BE2C (cell line): ENCODE results near the gene CRYM.
"Not testable (repeated sequence)": the region's sequence is repeated elsewhere in the genome, so short reads cannot be mapped to it uniquely, and the experiment has no call there.

Source experiments
- DNase-seq: peaks from one replicate; pipeline ENCODE4 v3.0.0-alpha.2; 2020
- H3K27me3 ChIP-seq: fragments of 250-450 bp; sonication (Bioruptor Pico); 2 replicates; pipeline ENCODE4 v1.5.1; 2020; ENCODE audit warnings: mild to moderate bottlenecking
- H3K36me3 ChIP-seq: fragments of 250-450 bp; sonication (Bioruptor Pico); 2 replicates; pipeline ENCODE4 v1.5.1; 2020; ENCODE audit warnings: mild to moderate bottlenecking
- H3K4me1 ChIP-seq: fragments of 250-450 bp; sonication (Bioruptor Pico); 2 replicates; pipeline ENCODE4 v1.5.1; 2020
- H3K4me3 ChIP-seq: 2 replicates; pipeline ENCODE4 v1.5.1; 2011; ENCODE audit warnings: low read depth, low read length
- H3K9me3 ChIP-seq: fragments of 250-450 bp; sonication (Bioruptor Pico); 2 replicates; pipeline ENCODE4 v1.5.1; 2020
- TF ChIP-seq, protein P1 (sequence below): IDR thresholded peaks from 2 replicates; pipeline ENCODE4 v1.5.1; 2012; ENCODE audit warnings: mild to moderate bottlenecking, low read depth, low read length

The CRYM gene

DNA sequence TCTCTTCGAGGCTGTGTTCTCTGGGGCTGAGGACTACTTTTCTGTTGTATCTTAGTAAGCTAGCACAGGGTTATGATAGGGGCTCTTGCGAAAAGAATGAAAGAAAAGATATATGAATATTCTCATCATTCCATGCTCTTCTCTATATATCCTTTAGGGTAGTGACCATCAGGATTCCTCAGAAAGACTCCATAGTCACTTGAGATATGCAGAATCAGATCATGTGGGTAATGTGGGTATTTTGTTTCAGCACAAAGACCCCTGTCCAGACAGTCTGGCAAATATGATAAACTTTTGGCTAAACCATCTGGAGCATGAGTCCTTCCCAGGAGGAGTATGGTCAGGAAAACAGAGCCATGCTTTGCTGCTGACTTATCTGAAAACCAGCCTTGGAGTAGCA, 21.5 kb downstream of the CRYM start:
- Histone ChIP-seq H3K9me3 (no peaks in the 10 kb centered on the region), H3K4me3 (no peak overlapping the region), H3K4me1 (no peaks in the 10 kb centered on the region), H3K27me3 (no peaks in the 10 kb centered on the region; the same call in 1 of the 2 replicates), H3K36me3 (no peaks in the 10 kb centered on the region)
- no peak for DNase-seq
- TF ChIP-seq, protein P1, sequence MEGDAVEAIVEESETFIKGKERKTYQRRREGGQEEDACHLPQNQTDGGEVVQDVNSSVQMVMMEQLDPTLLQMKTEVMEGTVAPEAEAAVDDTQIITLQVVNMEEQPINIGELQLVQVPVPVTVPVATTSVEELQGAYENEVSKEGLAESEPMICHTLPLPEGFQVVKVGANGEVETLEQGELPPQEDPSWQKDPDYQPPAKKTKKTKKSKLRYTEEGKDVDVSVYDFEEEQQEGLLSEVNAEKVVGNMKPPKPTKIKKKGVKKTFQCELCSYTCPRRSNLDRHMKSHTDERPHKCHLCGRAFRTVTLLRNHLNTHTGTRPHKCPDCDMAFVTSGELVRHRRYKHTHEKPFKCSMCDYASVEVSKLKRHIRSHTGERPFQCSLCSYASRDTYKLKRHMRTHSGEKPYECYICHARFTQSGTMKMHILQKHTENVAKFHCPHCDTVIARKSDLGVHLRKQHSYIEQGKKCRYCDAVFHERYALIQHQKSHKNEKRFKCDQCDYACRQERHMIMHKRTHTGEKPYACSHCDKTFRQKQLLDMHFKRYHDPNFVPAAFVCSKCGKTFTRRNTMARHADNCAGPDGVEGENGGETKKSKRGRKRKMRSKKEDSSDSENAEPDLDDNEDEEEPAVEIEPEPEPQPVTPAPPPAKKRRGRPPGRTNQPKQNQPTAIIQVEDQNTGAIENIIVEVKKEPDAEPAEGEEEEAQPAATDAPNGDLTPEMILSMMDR, result no peak

DNA sequence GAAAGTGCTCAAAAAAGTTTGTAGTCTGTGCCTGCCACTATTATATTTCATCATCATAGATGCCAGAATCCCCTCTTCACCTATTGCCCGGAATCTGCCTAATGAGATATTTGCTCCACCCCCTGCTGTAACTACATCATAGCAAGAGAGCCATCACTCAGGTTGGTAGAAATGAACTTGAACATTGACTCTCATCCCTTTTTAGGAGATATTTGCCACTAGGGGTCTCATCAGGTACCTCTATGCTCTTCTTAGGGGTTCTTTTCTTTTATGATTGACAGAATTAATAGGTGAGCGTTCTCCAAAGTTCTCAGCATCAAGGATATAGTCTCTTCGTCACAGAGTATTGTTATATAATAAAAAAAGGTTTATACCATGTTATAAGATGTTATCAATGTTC, 24.6 kb downstream of the CRYM start:
- H3K4me3 ChIP-seq, result no peak overlapping the region
- TF ChIP-seq, protein P1, result no peak
- H3K27me3 ChIP-seq, result peaks cover 6% of the 10 kb centered on the region; the same call in 1 of the 2 replicates
- no peaks in the 10 kb centered on the region for H3K36me3 ChIP-seq
- no peak for DNase-seq
- H3K9me3 ChIP-seq, result no peaks in the 10 kb centered on the region
- no peaks in the 10 kb centered on the region for H3K4me1 ChIP-seq

DNA sequence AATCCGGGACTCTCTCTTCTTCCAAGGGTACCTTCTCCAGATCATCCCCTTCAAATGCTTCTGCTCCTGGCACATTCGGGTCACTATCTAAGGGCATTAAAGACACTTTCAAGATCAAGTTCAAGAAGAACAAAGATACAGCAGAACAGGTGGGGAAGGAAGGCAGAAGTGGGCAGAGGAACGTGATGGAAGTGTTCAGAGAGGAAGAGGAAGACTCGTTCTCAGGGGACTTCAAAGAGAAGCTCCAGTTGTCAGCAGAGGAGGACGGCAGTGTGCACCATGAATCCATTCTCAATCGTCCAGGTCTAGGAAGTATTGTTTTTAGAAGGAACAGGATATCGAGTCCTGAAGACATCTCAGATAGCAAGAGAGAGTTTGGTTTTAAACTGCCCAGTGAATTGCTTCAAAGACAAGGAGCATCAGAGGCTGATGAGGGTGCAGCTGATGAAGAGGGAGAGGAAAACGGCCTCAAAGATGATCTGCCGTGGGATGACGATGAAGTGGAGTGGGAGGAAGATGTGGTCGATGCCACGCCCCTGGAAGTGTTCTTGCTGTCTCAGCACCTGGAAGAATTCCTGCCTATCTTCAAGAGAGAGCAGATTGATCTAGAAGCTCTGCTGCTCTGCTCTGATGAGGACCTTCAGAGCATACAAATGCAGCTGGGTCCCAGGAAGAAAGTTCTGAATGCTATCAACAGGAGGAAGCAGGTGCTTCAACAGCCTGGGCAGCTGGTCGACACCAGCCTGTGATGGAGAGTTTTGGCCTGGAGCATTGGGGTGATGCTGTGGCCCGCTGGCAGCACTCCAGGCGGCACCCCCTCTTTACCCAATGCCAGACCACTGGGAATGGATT, 27.8 kb downstream of the CRYM start:
- H3K27me3 ChIP-seq, result peaks cover 6% of the 10 kb centered on the region; the same call in 1 of the 2 replicates
- H3K36me3 ChIP-seq, result no peaks in the 10 kb centered on the region
- no peak for DNase-seq
- TF ChIP-seq, protein P1, result no peak
- no peaks in the 10 kb centered on the region for H3K4me1 ChIP-seq
- no peak overlapping the region for H3K4me3 ChIP-seq
- H3K9me3 ChIP-seq, result no peaks in the 10 kb centered on the region

DNA sequence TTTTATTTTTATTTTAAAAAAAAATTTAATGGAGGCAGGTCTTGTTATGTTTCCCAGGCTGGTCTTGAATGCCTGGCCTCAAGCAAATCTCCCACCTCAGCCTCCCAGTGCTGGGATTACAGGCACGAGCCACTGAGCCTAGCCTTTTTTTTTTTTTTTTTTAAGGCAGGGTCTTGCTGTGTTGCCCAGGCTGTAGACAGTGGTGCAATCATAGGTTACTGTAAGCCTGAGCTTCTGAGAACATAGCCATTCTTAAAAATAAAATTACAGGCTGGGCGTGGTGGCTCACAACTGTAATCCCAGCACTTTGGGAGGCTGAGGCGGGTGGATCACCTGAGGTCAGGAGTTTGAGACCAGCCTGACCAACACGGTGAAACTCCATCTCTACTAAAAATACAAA, 29.9 kb downstream of the CRYM start:
- H3K27me3 ChIP-seq, H3K9me3 ChIP-seq, H3K4me3 ChIP-seq, DNase-seq, H3K4me1 ChIP-seq, H3K36me3 ChIP-seq: not testable (repeated sequence)

DNA sequence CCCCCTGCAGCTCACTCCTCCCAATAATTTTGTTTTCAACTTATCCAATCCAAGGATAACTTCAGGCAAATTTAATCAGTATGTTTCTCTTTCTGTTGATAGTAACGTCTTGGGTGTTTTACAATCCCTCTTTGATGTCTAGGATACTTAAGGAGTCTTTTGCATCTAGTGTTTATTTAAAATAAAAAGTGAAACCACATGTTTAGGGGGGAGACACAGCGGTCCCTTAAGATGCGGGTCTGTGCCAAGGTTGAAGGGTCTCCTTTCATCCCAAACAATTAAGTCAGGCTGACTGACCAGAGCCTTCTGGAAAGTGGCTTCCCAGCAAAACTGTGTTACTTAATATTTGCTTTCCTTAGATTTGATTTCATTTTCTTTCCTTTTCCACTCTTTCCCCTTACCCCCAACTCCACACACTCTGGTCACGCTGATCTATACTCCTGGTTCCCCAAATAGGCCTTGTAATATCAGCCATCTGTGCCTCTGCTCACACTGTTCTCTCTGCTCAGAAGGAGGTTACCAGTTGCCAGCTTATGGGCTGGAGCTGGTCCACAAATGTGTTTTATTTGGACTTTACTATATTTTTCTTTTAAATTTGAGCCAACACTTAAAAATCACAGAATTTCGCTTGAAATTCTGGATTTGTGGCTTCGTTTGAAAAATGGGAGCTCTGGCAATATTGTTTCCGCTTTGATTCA, 33.4 kb downstream of the CRYM start:
- TF ChIP-seq, protein P1, result no peak

DNA sequence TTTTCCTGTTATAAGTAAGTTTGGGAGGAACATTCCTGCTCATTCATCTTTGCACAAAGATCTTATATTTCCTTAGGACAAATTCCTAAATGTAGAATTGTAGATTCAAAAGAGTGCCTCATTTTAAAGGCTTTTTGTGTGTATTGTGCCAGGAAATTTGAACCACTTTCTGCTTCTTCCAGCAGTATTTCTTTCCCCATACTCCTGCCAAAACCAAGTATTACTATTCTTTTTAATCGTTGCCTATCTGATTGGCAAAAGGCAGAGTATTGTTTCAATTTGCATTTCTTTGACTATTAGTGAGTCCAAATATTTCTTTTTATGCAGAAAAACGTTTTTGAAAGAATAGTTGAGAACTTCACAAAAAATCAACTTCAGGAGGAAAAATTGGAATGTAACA, 35.3 kb downstream of the CRYM start:
- TF ChIP-seq, protein P1, result no peak
- no peak for DNase-seq
- no peaks in the 10 kb centered on the region for H3K9me3 ChIP-seq
- no peaks in the 10 kb centered on the region for H3K36me3 ChIP-seq
- H3K27me3 ChIP-seq, result peaks cover 3% of the 10 kb centered on the region
- H3K4me3 ChIP-seq, result no peak overlapping the region
- no peaks in the 10 kb centered on the region for H3K4me1 ChIP-seq

More for the DNA sequence above, 33.4 kb downstream of the CRYM start:
- peaks cover 3% of the 10 kb centered on the region; the same call in 1 of the 2 replicates for H3K27me3 ChIP-seq
- H3K36me3 ChIP-seq, result no peaks in the 10 kb centered on the region
- no peak overlapping the region for H3K4me3 ChIP-seq
- DNase-seq, result no peak
- H3K4me1 ChIP-seq, result no peaks in the 10 kb centered on the region
- H3K9me3 ChIP-seq, result no peaks in the 10 kb centered on the region
